HG03439 (cell line): ENCODE measurements around the gene FARP1.
"Not testable (repeated sequence)": the region's sequence is repeated elsewhere in the genome, so short reads cannot be mapped to it uniquely, and the experiment has no call there.

Source experiments
- ATAC-seq: cut with Tn5 transposase; IDR thresholded peaks from one replicate; pipeline ENCODE4 v1.9.1; 2021; ENCODE audit warnings: mild to moderate bottlenecking, moderate library complexity; ENCODE audit not compliant: unreplicated experiment

FARP1 gene

DNA sequence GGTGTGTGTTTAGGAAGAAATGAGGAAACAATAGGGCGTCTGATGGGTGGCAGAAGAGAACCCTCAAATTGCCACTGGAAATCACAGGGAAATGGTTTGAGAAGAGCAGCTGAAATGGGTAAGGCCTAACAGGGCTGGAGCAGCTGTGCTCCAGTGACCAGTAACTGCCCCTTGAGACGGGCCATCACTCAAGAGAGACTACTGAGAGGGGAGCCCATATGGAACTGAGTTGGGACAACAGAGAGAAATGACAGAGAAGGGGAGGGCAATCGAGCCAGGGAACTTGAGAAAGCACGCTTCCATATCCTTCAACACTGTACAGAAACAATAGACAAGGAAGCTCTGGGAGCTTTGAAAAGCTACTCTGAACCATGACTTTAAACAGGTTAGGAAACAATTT, 209.3 kb downstream of the FARP1 start:
- no peak for ATAC-seq

DNA sequence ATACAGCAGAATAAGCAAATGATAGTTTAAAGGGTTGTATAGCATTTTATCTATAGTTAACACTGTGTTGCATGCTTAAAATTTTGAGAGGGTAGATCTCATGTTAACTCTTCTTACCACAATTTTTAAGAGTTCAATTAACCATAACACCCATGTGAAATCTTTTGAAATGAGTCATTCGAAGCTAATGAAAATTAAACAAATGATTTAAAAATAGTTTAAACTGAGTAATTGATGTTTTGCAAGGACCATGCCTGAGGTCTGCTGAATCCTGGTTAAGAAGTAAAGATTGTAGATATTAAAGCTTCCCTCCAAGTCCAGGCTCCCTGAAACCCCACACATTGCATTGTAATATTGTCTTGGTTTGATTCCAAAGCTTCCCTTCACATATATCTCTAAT, 210.9 kb downstream of the FARP1 start:
- no peak for ATAC-seq

DNA sequence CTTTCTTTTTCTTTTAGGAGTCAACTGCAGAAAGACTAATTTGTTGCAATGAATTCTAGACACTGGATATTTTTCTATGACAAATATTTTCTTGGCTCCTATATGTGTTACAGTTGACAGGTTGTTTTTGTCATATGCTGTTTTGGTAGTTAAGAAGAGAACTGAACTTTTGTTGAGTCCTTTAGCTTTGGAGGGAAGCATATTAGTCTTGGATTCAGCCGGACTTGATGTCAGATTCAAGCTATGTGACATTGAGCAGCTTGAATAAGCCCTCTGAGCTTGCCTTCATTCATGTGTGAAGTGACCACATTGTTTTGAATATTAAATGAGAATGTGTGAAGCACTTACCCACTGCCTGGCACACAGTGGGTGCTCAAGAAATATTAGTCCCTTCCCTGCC, 216.0 kb downstream of the FARP1 start:
- no peak for ATAC-seq

DNA sequence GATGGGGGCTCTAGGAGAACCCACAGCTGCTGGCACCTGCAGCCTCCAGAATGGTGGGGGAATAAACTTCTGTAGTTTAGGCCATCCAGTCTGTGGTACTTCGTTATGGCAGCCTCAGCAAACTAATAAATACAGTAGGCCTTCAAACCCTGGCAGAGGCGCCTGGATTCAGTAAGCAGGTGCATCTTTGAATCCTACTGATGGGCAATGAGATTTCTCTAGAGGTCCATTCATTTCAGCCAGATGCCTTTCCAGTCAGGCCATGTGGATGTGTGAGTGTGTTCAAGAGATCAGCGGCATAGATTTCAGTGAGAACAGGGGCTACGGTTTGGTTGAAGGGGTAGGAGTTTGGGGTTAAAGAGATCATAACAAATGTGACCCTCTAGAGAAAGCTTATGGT, 217.7 kb downstream of the FARP1 start:
- no peak for ATAC-seq

DNA sequence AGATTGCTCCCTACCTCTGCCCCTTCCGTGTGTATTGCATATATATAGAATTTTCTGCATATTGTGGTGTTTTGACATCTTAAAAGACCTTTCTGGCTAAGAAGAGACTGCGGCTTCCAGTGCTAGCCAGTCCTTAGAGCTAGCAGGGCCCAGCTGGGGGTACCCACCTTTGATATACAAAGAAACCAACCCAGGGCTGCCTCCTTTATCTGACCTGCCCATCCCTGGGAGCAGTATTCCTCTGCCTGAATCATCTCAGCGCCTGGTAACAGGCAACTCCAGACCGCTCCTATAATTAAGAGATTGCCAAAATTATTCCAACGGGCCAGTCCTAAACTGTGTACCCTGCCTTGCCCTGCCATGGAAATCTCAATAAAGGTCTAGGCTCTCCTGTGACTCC, 220.4 kb downstream of the FARP1 start:
- ATAC-seq: no peak

DNA sequence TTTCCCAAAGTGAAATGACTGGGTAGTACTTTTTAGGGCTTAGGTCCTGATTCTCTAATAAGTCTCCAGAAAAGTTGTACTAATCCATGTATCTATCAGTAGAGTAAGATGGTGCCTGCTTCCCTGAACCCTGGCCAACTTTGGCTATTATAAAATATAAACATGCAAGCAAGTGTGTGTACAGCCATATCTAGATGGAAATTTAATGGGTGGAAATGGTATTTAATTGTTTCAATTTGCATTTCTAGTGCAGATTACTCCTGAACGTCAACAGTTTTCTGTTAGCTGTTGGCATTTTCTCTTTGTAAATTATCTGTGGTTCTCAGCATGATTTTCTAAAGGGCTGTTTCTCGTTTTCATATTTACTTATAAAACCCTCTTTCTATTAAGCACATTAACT, 221.3 kb downstream of the FARP1 start:
- ATAC-seq: no peak

DNA sequence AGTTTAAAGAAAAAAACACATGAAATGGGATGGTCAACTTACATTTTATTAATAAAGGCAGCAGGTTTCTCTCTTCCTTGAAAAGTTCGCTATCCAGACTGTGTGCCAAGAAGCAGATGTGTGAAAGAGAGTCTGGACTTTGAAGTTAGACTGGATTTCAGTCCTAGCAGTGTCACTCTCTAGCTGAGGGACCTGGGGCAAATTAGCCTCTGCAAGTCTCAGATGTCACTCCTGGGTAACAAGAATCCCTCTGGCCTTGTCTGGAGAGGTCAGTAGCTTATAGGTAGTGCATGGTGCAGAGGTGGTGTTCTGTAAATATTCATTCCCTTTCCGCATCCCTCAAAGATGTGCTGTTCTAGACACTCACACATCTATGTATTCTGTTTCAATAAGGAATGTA, 221.8 kb downstream of the FARP1 start:
- no peak for ATAC-seq

DNA sequence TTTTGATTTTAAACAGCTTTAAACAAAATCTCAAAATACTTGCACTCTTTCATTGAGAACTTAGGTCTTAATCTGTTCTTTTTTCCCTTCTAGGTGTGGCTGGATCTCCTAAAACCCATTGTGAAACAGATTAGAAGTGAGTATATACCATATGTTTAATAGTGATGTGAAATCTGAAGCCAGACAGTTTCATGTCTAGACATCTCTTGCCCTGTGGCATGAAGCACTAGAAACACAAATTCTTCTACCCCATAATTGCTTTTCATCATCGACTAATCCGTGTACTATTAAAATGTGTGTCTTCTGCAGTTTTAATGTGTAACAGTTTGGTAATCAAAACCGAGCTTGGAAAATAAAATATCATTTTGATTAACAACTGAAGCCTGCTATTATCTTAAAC, 222.4 kb downstream of the FARP1 start:
- no peak for ATAC-seq

DNA sequence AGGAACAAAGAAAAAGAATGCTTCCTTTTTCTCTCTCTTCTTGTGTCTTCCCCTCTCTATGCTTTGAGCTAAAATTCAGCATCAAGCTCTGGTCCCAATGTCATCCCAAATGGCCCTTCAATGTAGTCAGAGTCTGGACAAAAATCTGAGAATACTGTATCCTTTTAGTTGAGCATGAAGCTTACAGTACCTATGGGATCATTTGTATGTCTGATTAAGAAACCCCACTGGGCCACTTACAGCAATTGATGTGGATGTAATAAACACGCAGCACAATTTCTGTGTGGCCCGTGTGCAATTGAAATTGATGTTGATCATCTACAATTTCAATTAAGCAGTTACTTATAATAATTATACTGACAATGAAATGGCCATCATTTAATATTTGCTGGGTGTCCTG, 223.1 kb downstream of the FARP1 start:
- no peak for ATAC-seq

DNA sequence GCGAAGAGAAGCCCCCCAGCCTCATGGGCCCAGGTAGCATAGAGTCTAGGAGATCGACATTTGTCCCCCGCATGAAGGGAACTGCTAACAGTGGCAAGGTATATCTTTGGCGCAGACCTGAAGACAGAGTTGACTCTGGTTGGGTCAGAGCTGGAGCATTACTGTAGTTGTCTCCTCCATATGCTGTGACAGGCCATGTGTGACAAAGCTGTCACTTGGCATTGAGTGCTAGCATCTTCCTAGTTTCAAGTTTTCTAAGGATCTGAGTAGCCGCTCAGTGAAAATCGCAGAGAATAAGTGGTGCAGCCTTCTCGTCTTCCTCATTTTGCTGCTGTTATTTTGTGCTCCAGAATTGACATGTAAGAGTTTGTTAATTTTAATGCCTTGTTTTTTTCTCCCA, 223.5 kb downstream of the FARP1 start:
- ATAC-seq: no peak

DNA sequence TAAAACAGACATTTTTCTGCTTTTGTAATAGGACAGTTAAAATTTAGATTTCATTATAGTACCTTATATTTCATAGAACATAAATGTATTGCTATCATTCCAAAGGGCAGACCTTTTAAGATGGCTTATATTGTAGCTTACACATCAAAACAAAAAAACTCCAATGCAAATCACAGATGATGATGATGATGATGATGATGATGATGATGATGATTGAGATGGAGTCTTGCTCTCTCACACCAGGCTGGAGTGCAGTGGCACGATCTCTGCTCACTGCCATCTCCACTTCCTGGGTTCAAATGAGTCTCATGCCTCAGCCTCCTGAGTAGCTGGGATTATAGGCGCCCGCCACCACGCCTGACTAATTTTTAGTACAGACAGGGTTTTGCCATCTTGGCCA, 224.1 kb downstream of the FARP1 start:
- ATAC-seq: no peak

DNA sequence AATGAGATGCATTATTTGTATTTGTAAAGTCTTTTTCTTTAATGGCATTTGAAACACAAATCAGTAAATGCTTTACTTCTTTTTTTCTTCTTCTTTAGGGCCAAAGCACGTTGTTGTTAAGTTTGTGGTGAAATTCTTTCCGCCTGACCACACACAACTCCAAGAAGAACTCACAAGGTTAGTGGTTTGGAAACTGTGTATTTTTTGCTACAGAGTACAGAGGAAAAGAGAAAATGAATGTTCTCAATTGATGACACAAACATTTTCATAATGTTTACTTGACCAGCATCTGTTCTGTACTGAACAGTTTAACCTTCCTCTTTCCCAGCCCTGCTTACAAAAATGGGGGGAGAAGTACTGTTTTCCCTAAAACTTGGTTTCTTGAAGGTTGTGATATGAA, 225.1 kb downstream of the FARP1 start:
- no peak for ATAC-seq

DNA sequence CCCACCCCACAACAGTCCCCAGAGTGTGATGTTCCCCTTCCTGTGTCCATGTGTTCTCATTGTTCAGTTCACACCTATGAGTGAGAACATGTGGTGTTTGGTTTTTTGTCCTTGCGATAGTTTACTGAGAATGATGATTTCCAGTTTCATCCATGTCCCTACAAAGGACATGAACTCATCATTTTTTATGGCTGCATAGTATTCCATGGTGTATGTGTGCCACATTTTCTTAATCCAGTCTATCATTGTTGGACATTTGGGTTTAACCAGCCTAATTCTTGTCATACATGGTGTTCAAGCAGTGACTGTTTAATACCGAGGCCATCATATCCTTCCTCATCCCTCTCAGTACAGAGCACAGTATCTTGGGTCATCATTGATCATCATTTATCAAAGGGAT, 226.6 kb downstream of the FARP1 start:
- ATAC-seq: not testable (repeated sequence)

DNA sequence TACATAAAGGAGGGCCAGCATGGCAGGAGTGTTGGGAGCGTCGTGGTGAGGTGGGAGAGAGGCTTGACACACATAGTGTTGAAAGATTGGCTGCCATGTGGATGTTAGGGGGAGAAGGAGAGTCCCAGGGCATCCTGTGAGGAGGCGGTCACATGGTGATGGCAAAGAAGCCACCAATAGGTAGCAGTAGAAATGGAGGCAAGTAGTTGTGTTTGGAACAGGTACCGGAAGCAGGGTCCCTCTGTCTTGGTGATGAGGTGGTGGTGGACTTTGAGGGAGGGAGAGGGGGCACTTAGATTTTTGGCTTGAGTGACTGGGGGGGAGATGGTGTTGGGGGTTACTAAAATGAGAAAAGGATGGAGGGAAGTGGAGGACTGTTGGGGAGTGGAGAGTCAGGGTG, 227.4 kb downstream of the FARP1 start:
- ATAC-seq: no peak

DNA sequence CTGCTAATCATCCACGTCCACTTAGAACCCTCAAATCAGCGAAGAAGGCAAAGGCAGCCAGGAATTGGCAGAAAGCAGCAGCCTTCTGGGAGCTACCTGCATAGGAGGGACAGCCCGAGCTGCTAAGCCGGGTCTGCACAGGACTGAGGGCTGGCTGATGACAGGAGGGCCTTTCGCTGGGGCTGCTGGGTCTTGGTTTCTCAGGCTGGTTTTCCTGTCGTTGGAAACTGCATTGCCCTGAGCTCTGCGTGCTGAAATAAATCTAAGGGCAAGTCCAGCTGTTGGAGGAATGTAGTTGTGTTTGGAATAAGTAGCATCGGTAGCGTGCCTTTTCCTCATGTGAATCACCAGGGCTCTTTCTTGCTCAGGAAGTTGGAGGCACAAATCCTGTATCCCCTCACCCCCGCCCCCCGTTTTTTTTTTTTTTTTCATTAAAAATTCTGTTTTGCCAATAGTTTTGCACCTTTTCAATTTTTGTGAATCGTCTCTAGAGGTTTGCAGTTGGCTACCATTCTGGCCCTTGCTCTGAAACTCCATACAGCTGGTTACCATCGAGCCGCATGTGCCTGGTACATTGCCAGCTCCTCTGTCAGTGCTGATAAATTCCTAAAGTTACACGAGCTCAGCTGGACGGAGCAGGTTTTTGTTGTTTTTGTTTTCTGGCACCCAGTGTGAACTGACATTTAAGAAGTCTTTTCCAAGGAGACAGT, 228.1 kb downstream of the FARP1 start:
- no peak for ATAC-seq

DNA sequence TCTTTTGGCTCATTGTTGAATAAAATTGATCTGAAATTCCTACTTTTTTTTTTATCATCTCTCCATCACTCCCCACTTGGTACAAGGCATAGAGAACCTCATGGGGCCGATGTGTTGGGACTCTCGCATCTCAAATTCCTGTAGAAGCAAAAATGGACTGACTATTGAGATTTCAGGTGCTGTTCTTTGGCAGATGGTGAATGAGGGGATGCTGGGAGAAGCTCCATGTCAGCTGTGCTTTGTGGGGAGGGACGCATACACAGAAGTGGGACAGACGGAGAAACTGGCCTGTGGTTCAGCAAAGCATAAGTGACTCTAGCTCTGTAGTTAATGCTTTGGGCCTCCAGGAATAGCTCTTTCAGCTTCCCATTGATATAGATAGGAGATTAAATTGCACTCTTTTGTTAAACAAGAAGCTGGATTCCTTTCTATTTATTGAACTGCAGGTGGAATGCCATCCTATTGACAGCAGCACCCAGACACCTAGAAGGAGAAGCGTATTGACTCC, 228.7 kb downstream of the FARP1 start:
- ATAC-seq: no peak

DNA sequence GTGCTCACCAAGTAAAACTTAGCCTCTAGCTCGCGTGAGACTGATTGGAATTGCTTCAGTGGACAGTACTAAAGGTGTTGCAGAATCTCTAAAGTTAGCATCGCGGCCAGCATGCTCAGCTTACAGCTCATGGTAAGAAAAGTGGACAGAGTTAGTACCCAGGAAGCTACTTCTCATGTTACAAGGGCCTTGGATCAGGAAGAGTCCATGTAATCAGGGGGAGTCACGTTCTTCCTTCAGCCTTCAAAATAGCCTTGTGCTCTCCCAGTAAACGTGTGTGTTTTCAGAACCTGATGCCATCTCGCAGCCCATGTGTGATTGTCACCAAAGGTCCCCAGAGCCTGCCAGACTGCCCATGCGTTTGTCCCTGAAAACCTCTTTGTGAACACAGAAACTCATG, 230.0 kb downstream of the FARP1 start:
- no peak for ATAC-seq

DNA sequence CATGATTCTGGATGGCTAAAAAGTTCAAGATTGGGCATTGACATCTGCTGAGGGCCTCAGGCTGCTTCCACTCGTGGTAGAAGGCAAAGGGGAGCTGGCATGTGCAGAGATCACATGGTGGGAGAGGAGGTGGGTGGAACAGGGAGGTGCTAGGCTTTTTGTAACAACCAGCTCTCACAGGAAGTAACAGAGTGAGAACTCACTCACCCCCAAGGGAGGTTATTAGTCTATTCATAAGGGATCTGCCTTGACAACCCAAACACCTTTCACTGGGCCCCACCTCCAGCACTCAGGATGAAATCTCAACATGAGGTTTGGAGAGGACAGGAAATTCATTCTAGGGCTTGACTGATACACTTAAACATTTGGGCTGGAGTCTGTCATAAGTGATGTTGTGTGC, 231.9 kb downstream of the FARP1 start:
- no peak for ATAC-seq

DNA sequence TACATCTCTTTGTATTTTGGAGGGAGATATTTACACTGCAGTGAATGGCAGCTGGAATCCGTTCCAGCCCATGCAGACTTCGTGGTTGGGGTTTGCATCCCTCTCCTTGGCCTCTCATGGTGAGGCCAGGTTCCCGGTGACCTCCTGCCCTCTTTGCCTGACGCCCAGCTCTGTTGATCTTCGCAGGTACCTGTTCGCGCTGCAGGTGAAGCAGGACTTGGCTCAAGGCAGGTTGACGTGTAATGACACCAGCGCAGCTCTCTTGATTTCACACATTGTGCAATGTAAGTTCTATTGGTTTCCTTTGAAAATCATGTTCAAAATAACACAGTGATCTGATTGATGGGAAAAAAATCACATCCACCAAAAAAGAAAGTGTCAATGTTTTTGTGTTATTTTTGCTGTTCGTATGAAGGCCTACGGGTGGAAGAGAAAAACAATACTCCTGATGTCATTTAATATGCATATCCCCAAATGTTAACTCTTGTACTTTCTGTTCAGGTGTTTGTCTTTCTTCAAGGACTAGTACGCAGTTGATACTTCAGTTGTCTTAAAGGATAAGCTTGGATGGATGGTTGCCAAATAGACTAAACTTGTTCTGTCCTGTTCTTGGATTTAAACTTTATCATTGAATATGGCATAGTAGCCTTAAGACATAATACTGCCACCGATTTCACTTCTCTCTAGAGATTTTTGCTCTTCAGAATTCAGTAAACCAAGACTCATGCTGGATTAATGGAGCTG, 234.9 kb downstream of the FARP1 start:
- ATAC-seq: no peak

DNA sequence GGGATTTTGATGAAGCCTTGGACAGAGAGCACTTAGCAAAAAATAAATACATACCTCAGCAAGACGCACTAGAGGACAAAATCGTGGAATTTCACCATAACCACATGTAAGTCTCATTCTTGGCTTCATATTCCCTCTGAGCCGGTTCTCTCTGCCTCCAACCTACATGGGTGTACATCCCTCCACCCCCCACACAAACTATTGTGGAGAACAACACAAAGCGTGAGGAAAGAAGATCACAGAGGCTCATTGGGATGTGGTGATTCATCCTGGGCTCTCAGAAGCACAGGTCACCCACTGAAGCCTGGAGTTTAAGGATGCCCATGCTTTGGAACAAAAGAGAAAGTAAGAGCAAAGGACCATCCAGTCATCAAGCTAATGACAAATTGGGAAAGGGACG, 241.8 kb downstream of the FARP1 start:
- ATAC-seq: no peak

DNA sequence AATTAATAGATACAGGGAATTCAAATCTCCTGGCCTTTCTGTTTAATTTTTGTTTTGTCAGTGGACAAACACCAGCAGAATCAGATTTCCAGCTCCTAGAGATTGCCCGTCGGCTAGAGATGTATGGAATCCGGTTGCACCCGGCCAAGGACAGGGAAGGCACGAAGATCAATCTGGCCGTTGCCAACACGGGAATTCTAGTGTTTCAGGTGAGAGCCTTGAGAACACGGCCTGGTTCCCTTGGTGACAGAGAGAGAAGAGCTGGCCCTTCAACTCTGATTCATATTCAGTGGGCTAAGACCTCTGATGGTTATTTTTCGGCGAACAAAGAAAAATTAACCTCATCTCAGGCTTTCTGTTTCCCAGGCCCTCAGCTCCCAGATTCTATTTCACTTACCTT, 242.7 kb downstream of the FARP1 start:
- no peak for ATAC-seq

DNA sequence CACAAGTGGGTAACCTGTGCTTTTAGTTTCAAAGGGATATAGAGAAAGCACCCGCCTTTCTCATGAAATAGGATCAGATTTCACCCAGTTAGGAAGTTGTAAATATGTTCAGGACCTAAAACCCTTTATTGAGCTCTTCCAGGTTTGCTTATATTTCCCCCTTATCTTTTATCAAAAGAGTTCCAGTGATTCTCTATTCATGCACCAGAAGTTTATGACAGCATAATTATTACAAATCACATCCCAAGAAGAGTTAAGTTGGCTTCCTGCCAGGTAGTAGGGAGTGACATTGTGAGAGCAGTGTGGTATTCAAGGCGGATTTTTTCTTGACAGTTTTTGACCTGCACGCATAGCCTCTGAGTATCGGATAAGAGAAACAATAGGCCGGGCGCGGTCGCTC, 243.7 kb downstream of the FARP1 start:
- ATAC-seq: no peak

DNA sequence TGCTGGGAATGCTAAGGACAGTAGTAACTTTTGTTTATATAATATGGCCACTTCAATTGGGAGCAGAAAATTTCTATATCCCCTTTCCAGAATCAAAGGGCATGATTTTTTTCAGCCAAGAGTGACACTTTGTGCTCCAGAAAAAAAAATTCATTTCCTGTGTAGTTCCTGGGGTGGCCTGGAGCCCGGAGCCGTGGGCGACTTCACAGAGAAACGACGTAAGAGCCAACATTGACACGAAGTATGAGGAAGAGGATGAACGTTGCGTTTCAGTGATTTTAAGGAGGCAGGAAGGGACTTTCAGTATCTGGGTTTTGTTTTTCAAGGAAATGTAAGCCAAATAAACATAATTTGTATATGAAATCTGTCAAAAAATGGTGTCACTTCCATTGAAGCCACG, 246.4 kb downstream of the FARP1 start:
- no peak for ATAC-seq
